HG03378 (cell line): Measurements from ENCODE around the gene FBXL5.

Source experiments
- ATAC-seq: cut with Tn5 transposase; IDR thresholded peaks from one replicate; pipeline ENCODE4 v1.9.1; 2021; ENCODE audit warnings: mild to moderate bottlenecking, moderate library complexity; ENCODE audit not compliant: unreplicated experiment

The FBXL5 gene

DNA sequence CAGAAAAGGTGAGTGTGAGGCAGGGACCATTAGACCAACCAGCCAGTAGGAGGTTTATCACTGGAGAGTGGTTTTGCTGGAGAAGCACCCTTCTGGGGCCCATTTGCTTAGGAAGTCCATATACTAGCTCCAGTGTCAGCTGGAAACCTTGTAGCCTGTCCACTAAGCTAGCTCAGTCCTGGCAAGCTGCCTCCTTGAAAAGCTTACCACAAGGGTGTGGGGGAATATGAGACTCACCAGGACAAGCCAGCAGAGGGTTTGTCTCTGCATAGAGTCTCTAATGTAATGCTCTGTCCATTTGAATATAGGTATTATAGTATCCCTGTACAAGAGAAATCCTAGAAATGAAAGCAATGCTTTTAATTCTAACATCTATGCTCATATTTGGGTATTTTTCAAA is 86.3 kb downstream of the FBXL5 start:
- ATAC-seq: no peak

GRCh38 chr4:15563871-15564270 is 91.3 kb downstream of the FBXL5 start:
- no peak for ATAC-seq

DNA sequence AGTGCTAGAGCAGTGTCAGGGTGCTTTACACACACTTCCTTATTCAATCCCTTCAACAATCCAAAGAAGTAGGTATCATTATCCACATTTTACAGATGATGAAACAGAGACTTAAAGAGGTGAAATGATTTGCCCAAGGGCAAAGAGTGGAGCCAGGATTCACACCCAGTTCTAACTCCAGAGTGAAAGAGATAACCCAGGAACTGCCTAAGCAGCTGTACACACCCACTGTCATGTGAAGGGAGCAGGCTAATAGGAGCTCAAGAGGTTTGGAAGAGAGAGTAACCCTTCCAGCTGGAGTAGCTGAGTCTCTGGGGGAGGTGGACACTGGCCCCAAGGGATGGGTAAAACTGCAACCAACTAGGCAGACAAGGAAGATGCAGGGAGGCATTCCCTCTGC is 92.5 kb downstream of the FBXL5 start:
- no peak for ATAC-seq

DNA sequence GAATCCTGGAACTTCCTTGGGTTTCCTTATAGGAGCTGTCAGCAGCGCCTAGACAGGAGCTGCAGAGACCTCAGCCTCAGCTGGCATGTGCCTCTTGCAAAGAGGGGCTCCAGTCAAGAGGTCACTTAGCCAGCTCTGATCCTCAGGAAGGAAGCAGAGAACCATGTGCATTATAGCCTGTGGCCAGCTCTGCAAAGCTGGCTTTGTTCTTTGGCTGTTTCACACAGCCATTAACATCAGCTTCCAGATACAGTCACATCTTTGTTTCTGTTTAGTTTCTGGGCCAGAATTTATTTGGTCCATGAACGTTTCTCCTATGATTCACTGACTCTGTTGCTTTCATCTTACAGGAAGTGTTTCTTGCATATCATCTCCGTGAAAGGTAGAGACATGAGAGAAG is 93.0 kb downstream of the FBXL5 start:
- ATAC-seq: no peak

GRCh38 chr4:15558561-15558960 is 96.6 kb downstream of the FBXL5 start:
- no peak for ATAC-seq

DNA sequence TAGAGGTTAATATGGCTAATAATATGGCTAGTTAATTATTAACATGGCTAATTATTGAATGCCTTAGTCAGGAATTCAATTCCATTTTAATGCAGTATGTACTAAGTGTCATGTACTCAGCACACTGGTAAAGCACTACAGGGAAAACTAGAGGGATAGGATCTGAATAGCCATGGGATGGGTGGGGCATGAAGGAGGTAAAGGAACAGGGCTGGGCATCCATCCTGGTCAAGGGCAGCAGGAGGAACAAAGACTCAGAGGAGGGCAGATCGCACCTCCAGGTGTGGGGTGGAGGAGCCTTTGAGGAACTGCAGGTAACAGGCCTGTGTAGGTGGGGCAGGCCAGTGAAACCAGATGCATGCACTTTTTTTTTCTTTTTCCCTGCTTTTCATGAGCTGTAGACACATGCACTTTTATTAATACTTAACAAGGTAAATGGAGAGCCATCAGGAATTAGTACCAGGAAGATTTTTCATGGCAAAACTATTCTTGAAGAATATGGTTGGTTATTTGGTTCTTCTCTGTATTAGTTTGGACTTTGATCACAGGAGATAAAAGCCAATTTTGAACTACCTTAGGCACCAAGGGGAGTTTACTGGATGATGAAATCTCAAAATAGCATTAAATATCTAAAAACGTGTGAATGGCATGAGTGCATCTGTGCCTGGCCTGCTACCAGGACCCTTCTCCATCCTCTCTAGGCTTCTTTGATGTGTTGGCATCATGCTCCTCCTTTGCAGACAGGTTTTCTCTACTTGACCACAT is 97.2 kb downstream of the FBXL5 start:
- no peak for ATAC-seq

- no peak for ATAC-seq
Measured at GRCh38 chr4:15556511-15557092, 98.6 kb downstream of the FBXL5 start.
